ENCODE measurements around the gene IL21R.

IL21R gene

DNA sequence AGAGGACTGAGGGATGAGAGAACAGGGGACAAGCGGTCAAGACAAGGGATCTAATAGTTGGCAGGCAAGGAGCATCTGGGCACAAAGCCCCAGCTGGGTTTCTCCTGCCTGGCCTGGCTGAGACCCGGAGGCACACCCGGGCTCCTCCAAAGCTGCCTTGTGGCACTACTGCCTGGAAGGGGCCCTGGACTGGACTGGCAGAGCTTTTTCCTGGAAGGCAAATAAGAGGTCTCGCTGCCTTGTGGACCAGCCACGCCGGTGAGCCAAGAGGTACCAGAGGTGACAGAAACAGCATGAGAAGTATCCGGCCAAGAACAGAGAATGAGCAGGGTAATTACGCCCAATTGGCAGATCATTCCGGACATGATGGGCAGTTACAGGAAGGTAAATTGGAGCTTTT is 83.2 kb downstream of the IL21R start:
- no peak for DNase-seq (ENCODE audit: low read depth in 2 of 2)

DNA sequence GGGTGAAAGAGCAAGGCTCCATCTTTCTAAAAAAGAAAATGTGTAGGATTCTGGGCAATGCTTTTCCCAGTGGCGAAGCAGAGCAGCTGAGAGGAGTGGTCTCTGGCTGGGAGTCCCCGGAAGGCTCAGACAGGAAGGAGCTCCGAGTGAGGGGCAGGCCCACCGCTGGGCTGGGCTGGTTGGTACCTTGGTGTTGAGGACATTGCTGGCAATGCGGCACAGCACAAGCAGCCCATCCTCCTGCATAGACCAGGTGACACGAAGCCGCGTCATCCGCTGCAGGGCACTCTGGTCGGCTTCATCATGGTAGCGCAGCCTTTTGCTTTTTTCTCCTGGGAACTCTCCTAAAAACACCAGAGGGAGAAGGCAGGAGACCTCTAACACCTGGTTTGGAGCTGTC is 83.8 kb downstream of the IL21R start:
- DNase-seq (ENCODE audit: low read depth in 2 of 2): no peak

DNA sequence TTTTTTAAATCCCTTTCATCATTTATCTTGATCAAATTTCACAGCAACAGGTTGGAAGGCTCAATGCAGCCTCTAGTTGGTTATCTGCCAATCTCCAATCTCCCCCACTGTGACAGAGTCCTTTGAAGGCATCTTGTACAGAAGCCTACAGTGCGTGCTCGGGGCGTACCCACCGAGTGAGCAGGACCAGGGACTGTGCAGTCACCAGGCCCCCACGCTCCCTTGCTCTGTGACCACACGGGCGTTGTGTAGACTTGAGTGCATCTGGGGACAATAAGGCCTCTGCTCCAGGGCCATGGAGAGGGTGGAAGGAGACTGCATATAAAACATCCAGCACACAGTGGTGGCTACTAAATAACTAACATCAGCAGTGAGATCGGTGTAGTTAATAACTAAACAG is 84.4 kb downstream of the IL21R start:
- DNase-seq (ENCODE audit: low read depth in 2 of 2): no peak

DNA sequence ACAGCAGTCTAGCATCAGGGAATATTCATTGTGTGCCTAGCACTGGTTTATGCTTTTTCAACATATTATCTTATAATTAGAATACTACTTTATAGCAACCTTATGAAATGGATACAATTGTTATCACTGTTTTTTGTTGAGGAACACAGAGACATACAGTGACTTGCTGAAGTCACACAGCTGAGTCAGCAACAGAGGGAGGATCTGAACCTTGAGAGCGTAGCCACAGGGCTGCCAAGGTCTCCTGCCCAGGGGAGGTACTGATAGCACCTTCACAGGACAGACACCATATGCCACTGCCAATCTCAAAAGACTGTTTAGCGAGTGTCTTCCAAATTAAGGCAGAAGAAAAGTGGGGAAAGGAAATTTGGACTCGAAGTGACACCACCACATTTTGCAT is 84.8 kb downstream of the IL21R start:
- DNase-seq (ENCODE audit: low read depth in 2 of 2): no peak

DNA sequence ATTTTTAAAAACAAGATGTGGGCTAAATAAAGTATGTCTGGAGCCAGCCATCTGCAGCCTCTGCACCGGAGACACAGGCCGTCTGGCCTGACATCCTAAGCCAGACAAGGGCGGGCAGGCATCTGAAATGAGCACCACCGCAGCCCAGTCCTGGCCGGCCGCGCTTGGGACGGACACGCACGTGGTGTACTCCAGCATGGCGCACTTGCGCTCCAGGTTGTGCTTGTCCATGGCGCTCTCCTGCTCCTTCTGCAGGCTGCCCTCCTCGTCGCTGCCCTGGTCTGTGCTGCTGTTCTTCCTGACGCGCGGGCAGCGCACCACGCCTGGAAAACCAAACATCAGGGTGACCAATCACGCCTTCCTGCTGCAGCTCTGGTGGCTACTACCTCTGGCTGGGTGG is 87.4 kb downstream of the IL21R start:
- no peak for DNase-seq (ENCODE audit: low read depth in 2 of 2)

DNA sequence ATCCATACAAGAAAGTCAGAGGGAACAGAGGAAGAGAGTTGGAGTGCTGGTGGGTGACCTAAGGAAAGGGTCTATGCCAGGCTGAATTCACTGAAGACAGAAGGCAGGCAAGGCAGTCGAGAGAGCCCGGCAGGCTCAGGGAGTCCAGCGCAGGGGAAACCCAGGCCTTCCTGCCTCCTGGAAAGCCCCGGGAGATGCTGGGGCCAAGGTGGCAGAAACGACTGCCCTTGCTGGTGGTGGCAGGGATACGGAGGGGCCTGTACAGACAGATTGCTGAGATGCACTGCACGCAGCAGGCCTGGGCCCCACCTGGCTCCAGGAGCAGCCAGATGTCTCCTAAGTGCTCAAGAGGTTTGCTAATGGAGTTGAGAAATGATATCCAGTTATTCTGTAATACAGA is 87.9 kb downstream of the IL21R start:
- no peak for DNase-seq (ENCODE audit: low read depth in 2 of 2)

DNA sequence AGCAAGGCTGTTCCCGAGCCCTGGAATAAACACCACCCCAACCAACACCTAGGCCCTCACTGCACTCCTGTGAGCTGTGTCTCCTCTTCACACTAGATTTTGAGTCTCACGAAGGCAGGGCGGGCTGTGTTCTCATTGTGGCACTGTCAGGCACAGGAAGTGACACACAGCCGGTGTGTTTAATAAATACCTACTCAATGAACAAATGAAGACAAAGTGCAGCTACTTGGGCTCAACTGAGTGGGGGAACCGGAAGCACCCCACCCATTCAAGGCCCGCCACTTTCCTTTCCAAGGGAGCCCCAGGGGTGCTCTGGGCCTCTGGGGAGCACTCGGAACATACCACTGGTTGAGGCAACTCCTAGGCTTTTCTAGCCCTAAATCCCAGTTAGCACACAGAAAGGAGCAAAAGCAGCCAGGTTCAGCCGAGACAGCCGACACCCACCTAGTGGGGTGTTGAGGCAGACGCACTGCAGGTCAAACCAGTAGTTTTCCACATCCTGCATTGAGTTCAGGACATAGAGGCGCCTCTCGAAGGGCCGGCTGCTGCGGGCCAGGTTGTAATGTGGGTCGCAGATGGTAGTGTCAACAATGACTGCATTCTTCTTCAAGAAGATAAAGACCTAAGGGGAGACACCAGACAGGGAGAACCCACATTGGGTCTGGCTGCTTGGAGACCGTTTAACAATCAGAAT is 90.1 kb downstream of the IL21R start:
- DNase-seq (ENCODE audit: low read depth in 2 of 2): peak in 1 of 2 donors; percentile 14

DNA sequence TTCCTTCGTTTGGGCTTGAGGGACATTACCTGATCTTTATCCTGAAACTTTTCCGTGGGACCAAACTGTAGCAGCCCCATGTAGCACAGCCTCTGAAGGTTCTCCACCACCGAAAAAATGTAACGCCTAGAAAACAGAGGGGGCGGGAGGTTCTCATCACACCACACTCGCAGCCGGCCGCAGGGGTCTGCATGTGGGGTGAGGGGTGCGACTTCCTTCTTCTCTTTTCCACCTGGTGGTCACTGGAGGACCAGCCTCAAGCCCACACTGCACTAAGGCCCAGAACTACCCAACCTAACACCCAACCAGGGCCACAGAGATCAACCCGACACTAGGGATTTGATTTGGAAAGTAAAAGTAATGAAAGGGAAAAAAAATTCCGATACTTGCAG is 90.6 kb downstream of the IL21R start:
- no peak for DNase-seq (ENCODE audit: low read depth in 2 of 2)

DNA sequence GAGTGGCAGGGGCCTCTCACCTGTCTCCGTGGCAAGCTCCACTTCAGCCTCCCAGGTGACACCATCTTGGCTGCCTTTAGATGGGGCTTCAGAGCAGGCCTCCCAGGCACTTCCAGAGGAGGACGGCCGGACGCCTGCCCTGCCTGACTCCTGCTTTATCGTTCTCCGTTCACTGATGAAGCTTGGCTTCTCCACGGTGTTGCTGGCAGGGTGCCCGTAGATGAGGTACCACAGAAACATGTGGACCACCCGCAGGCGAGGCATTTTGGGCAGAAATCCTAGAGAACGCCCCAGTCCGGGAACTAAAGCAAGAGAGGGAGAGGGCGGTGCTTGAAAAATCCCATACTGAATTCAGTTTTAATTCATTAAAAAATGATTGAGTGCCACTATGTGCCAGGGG is 93.2 kb downstream of the IL21R start:
- DNase-seq (ENCODE audit: low read depth in 2 of 2): no peak

DNA sequence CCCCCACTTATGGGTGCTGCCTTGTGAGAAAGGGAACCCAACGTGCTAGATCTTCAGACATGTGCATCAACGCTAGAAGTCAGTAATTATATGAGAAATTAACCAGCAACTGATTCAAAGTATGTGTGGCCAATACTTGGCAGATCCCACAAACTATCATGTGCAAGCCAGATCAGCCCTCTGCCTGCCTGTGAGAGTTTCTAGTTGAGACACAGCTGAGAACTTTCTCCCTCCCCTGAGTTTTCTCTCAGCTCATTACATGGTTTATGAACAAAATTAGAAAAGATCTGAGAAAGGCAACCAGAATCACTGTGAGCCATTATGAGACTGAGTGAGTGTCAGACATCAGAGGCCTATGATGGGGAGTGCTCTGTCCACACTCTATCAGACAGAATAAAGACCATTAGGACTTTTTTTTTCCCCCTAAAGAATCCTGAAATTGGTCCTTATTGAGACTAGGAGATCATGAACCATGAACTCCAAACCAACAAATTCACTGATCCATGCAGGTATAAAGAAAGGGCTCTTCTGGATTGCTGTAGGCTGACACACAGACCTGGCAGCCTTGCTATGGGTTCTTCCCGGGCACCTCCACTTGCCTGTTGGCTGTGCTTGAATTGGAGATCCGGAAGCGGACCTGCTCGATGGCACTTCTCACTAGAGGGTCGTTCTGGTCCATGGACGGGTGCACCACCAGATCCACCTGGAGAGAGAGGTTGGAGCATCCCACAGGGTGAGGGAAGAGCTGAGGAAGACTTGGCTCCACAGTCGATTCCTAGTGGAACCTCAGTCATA is 96.3 kb downstream of the IL21R start:
- no peak for DNase-seq (ENCODE audit: low read depth in 2 of 2)

DNA sequence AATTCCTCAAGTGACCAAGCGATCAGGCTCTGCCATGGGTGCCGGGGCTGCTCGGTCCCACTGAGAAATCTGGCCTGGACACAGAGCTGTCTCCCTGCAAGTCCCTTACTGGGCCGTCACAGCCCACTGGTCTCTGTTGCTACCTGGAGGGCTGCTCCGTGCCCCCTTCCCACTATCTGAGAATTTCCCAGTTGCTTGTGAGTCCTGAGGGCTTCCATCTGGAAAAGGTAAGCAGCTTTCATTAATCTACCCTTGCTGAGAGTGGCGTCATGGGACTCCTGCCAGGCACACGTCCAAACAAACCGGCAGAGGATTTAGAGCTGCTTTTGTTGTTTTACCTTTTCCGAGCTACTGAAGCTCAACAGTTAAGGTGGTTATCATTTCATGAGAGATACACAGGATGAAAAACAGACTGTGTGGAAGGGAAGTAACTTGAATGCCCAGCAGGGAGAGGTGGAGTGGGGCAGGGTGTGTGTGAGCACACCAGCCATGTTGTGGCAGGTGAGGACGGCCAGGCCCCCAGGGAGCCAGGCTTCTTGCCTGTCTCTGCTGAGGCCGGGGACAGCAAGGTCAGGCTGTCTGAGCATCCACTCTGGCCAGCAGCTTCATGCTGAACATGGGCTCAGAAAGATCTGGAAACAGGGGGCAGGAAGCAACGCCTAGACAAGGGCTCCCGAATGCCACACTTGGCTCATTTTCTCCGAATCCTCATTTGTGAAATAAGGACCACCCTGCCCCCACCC is 97.1 kb downstream of the IL21R start:
- DNase-seq (ENCODE audit: low read depth in 2 of 2): no peak

DNA sequence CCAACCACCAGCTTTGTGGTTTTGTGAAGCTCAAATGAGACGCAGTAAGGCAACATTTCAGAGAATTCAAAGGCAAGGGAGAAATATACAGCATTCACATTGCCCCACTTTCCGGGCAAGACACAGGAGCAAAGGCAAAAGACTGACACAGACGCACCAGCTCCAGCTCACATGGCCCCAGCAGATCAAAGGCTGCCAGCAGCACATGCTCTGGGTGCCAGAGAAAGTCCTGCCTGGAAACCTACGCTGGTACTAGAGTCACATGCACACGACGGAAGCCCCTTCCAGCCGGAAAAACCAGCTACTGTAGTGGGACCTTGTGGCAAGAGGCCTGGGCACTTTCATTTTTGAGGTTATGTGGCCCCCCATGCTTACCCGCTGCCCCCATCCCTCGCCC is 97.7 kb downstream of the IL21R start:
- DNase-seq (ENCODE audit: low read depth in 2 of 2): no peak

DNA sequence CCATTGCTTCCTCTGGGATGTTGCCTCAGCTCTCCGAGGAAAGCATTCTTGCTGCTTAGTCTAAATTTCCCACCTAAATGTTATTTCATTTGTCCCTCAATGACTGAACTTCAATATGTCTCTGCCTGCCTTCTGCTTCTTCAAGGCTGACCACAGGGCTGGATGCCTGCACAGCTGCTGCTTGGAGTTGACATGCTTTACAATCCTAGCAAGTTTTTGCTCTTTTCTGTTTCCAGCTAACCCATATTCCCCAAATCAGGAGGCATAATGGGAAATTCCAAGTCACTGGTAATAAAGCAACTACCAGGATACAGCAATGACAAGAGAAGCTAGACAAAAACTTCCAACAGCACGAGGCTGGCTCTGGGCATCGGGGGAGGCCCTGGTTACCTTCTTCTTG is 98.8 kb downstream of the IL21R start:
- DNase-seq (ENCODE audit: low read depth in 2 of 2): no peak

Measured in stimulated activated CD8-positive, alpha-beta memory T cell treated with anti-CD3 and anti-CD28 coated beads, Interleukin-7, amount 100 ng/mL, for 4 hours (primary cell).